SKM-1 (cell line): ENCODE data around the gene SLK.

Experiments
- DNase-seq: peaks from one replicate; lab custom pipeline; 2025; ENCODE audit not compliant: unreplicated experiment; lab: John Stamatoyannopoulos, UW

The SLK gene

DNA sequence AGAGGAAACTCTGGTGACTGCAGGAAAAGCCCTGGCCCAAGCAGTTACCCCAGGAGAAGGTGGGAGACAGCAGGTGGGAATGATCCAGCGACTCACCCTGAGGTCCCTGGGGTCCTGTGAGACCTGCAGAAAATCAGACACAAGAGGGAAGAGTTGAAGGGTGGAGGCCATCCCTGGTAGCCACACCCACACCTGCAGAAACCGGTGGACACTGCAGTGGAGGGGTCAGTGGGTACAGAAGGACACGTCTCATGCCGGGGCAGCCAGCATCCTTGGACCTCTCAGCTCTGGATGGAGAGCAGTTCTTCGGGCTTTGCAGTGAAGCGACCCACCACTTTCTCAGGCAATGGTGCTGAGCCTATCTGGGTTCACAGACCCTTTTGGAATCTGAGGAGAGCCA is 79.7 kb downstream of the SLK start:
- no peak for DNase-seq

DNA sequence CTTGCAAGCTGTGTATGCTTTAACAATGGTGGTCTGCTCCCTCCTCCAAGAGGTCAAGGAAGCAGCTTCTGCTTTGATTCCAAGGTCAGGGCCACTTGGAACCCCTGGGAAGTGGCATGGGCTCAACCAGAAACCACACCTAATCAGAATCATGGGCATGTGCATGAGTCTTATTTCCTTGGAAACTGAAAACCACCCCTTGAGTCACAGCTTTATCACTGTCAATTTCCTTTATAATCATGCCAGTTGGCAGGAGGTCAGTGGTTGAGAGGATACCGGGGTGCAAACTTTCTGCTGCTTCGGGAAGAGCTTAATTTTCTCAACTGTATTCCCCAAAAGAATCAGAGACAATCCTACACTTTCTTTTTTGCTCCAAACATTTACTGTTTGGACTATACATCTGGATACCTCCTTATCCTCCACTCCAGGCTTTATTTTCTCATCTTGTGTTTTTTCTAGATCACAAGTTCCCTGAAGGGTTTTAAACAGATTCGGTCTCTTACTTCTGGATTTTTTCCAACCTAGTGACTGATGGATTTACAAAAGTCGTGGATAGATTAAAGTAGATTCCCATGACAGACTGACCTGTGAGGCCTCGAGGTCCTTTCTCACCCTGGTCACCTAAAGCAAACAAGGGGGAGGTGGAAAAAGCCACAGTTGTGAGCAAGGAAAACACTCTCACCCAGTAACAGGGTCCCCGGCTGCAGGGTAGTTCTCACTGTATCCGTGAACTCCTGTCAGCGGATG is 82.7 kb downstream of the SLK start:
- no peak for DNase-seq

DNA sequence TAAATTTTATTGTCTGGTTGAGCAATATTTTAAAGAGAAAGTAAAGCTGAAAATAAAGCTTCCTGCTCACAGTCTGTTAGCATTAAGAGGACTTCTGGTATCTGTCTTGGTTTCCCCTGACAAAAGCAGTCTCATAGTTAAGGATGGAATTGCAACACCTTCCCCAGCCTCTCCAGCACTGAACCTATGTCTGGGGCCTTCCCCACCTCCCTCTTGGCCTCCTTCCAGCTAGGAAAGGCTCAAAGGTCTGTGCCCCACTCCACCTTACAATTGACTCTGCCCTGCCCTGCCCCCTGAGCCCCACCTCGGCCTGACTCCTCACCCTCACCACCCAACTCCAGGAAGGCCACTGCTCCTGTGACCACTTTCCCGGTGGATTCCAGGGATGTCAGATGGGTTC is 85.5 kb downstream of the SLK start:
- no peak for DNase-seq

DNA sequence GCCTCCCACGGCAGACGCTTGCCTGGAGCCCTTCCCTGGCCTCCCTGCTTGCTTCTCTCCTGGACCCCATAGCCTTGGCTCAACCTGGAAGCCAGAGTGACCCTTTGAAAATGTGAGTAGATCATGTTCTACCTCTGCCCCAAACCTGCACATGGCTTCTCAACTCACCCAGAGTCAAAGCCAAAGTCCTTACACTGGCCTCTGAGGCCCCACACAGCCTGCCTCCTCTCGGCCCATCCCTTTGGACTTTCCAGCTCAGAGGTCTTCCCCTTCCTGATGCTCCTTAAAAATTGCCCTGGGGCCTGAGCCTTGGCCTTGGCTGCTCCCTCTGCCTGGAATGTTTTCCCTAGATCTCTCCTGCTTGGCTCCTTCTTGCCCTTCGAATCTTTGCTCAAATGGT is 86.3 kb downstream of the SLK start:
- no peak for DNase-seq

DNA sequence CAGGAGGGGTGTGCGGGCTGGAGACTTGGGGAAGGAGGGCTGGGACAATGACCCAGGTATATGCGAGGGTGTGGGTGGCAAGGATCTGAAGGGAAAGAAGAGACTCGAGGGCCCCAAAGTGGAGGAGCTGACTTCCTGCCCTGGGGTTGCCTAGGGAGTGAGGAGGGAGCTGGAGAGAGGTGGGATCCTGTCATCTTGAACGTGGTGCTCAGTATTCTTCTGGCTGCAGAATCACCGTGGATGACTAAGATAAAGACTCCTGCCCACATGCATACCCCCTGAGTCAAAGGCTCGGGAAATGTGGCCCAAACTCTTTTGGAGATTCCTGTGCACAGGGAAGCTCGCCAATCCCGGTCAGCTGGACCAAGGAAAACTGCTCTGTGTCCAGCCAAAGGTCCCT is 87.5 kb downstream of the SLK start:
- no peak for DNase-seq

DNA sequence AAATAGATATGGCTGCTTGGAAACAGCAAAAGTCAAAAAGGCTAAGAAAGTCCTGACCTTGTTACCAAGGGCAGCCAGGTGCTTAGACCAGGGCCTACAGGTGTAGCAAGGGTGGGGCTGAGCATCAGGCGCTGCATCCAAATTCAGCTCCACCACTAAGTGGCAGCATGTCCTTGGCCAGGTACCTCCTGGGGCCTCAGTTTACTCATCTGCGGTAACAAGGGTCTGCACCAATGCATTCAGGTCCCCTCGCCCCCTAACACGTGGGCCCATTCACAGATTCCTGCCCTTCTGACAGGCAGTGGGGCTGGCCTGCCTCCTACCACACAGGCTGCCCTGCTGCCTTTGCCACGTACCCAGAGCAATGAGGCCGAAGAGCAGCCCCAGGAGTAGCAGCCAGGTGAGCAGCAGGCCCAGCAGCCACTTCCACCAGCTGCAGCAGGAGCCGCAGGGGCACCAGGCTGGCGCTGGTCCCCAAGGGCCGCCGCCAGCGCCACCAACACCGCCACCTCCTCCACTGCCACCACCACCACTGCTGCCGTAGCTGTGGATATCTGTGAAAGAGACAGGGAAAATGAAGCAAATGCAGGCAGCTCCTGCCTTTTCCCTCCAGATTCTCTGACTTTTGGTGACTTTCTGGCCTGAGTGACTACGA is 89.8 kb downstream of the SLK start:
- DNase-seq, result no peak

DNA sequence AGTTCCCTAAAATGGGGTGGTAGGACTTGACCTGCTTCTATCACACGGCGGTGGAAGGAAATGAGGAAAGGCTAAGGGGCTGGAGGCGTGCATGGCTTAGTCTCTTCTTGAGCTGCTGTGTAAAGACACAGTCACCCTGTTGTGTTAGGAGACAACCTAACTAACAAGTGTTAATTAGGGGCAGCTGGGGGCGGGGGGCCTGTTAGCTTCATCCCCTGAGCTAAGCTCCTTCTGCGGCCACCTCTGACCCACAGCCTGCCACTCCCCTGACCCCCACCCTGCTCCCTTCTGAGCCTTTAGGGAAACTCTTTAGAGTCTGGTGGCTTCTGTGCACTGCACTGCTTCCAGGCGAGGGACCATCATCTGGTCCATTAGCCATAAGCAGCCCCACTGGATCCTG is 90.8 kb downstream of the SLK start:
- DNase-seq, result no peak

DNA sequence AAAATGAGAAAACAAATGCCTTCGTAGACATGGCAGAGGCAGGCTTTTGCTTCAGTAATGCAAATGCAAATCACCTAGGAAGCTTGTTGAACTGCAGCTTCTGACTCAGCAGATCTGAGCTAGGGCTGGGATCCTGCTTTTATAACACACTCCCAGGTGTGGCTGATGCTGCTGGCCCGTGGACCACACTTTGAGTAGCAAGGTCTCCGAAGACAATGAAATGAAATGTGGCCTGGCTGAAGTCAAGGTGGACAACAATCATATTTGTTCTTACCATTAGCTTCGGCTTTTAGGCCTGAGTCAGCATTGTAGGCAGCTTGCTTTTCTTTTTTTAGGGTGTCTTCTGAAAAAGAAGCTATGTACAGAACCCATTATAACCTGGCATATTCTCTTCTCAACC is 92.4 kb downstream of the SLK start:
- DNase-seq, result no peak

DNA sequence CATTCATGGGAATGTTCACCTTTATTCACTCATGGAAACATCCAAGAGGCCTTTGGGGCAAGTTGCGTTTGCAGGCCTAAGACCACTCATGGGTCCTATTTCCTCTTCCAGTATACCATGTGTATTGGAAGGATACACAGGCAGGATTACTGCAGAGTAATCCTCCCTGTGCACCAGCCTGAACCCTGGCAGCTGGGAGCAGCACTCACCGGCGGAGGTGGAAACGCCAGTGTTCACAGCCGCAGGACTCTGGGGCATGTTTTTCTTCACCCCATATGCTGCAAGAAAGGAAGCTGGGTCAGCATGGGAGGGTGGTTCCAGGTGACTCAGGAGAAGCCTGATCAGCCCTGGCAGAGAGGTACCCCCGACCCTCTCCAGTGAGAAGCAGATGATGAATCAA is 94.3 kb downstream of the SLK start:
- no peak for DNase-seq

DNA sequence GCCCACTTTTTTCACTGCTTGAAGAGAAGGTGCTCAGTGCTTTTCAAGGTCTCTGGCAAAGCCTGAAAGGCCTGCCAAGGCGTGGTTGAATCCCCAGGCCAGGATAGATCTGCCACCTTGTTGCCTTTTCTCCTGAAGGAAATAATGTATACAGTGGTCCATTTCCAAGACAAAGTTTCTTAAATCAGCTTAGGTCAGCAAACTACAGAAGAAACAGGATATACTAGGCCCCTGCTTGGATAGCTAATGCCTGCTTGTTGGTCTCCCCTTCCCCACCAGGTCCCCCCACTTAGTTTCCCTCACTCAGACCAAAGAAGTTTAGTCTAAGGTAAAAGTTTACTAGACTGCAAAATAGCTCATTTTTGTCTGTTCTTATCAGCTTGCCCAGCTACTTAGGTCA is 98.8 kb downstream of the SLK start:
- DNase-seq, result no peak

DNA sequence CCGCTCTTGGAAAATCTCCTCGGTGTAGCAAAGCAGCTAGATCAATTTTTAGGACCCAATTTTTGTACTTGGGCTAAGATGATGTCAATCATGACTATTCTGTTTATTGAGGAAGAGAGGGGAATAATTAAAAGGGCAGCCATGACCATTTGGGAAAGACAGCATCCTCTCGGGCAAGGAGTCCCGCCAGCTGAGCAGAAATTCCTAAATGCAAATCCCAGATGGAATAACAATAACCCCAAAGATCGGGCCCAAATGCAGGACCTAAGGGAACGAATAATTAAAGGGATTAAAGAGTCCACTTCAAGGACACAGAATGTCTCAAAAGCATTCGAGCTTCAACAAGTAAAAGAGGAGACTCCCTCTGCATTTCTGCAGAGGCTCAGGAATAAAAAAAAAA is 100.0 kb downstream of the SLK start:
- DNase-seq, result no peak

DNA sequence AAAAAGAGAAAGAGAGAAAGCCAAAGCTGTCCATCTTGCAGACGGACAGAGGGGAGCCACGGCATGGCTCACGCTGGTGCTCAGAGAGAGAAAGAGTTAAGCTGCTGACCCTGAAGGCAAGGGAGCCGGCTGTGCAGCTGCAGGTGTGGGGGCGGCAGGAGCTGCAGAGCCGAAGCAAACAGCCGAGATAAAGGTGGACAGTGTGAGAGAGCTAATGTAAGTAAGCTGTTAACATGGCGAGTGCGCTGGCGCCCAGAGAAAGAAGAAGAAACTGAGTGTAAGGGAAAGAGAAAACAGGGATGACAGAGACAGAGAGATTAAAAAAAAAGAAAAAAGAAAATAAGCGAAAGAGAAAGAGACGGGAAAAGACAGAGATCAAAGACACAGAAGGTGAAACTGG is 100.6 kb downstream of the SLK start:
- no peak for DNase-seq

DNA sequence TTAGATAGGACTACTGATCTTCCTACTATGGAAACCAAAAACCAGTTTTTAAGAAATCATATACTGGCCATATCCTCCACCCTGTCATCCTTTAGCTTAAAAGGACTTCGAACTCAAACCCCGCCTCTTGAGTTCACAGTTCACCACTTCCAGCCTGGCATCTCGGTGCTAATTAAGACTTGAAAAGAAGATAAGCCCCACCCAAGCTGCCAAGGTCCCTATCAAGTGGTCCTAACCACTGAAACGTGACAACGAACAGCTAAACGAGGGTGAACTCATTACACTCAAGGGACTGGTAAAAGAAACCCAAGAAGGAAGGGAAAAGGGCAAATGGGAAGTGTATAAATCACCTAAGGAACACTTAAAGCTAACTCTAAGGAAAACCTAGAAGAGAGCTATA is 102.7 kb downstream of the SLK start:
- no peak for DNase-seq

DNA sequence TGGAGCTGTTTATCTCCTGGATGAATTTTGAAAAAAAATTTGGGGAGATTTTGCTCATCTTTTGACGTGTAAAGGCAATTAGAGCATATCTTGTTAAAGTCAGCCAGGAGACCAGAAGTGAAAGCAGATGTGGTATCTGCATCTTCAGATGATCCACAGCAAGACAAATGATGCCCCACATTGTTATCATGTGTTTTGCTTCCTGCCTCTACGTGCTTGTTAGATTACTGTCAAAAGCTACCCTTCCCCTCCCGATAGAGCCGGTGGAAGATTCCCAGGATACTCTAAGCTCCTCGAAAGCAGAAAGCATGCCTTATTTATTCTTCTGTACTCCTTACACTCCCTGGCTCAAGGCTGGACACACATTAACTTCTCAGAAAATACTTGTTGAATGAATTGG is 105.8 kb downstream of the SLK start:
- no peak for DNase-seq

DNA sequence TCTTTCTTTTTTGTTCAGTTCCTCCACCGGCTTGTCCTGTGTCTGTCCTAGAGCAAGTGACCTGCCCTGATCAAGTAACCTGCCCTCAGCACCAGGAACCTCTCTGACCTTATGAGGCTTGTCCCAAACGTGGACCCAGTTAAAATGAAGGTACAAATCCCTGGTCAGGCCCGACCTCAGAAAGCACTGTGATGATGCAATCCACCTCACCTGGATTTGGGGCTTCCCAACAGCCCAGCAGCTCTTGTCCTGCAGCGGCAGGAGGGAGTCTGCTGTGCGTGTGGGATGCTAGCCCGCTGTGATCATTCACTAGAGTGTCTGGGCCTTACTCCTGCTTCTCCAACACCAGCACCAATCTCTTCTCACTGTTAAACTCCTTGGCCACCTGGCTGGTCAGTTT is 107.6 kb downstream of the SLK start:
- DNase-seq, result no peak

DNA sequence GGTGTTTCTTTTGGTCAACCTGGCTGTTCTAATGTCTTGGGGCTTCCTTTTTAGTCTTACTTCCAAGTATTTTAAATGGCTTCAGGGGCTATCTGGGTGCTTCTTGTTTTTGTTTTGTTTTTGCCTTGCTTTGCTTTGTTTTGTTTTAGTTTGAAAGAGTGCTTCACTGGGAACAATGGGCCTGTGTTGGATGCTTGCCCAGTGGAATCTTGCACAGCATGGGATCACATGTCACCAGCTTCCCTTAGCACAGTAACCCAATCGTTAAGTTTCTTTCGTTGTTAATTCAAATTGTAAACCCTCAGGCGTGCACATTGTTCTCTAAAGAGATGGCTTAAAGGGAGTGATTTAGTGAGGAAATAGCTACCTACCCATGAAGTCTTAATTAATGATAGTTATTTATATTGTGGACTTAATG is 109.8 kb downstream of the SLK start:
- DNase-seq, result no peak

DNA sequence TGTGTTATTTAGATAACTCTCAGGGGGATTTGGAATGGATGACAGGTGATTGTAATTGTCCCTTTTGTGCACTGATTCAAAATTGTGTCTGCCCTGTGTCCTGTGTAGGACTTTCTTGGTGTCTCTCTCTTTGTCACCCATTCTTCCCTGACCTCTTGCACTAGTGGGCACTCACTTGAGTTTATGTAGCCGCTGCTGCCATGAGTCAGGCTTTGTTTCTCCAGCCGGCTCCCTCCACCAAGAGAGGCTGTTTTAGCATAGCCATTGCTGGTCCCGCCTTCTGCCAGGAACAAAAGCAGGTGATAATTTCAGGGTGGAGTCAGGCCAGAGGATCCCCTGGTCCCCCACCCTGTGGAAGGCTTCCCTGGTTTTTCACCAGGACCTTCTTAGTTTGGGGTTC is 110.3 kb downstream of the SLK start:
- no peak for DNase-seq

DNA sequence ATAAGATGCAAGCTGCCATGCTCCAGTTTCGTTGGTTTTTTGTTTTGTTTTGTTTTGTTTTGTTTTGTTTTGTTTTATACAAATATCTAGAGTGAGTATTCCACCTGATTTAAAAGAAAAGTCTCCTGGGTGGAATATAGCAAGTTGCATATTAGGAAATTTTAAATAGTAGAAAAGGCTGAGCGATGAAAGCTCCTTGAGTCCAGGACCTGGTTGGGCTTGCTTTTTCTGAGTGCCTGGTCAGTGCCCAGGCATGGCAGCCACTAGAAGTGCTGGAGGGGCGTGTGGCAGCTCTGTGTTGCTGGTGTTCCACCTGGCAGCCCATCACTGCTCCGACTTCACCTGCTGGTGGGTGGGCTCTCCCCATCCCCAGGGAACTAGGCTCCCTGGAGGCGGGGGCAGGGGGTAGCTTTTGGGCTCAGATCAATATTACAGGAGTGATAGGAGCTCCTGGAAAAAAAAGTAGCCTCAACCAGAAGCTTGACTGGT is 110.8 kb downstream of the SLK start:
- DNase-seq, result no peak
